T-helper 2 cell treated with Interferon-gamma antibody and Interleukin-4, amounts not matched to agents 5 μg/mL and 100 μg/mL, for 36 hours (primary cell): Measurements from ENCODE around the gene MIR17HG.

Source experiments
- DNase-seq: peaks from one replicate; pipeline ENCODE4 v3.0.0; 2021; ENCODE audit warnings: low spot score
- H3K27ac Mint-ChIP-seq: one replicate; pipeline ENCODE4 v1.8.0; 2021; ENCODE audit warnings: mild to moderate bottlenecking, mixed read lengths
- H3K27me3 Mint-ChIP-seq: one replicate; pipeline ENCODE4 v1.8.0; 2021; ENCODE audit warnings: low read depth, mixed read lengths
- H3K36me3 Mint-ChIP-seq: one replicate; pipeline ENCODE4 v1.8.0; 2021; ENCODE audit warnings: low read depth, mixed read lengths
- H3K4me1 Mint-ChIP-seq: one replicate; pipeline ENCODE4 v1.8.0; 2021; ENCODE audit warnings: low read depth, mixed read lengths
- H3K4me3 Mint-ChIP-seq: one replicate; pipeline ENCODE4 v1.8.0; 2022; ENCODE audit warnings: mild to moderate bottlenecking, moderate library complexity, mixed read lengths
- H3K9me3 Mint-ChIP-seq: one replicate; pipeline ENCODE4 v1.8.0; 2021; ENCODE audit warnings: mixed read lengths

The MIR17HG gene

GRCh38 chr13:91347202-91347995 is at the start of gene MIR17HG:
Gene MIR17HG (plus strand): TSS chr13:91347687.
- DNase-seq: peak; percentile 89
- peak within 1 kb of the TSS; percentile 96 for H3K4me3 Mint-ChIP-seq
- H3K27me3 Mint-ChIP-seq: peaks cover 4% of the 10 kb centered on the region
- H3K36me3 Mint-ChIP-seq: peaks cover 33% of the 10 kb centered on the region
- peak within 1 kb of the TSS; percentile 94 for H3K27ac Mint-ChIP-seq
- peaks cover 42% of the 10 kb centered on the region for H3K4me1 Mint-ChIP-seq
- no peaks in the 10 kb centered on the region for H3K9me3 Mint-ChIP-seq

GRCh38 chr13:91298060-91298459 is 49.4 kb upstream of the MIR17HG start:
- Mint-ChIP-seq H3K9me3 (no peaks in the 10 kb centered on the region), H3K27ac (no peak overlapping the region), H3K4me3 (no peak overlapping the region), H3K36me3 (no peaks in the 10 kb centered on the region), H3K27me3 (peaks cover 6% of the 10 kb centered on the region), H3K4me1 (no peaks in the 10 kb centered on the region)
- no peak for DNase-seq

- no peak for DNase-seq
- Mint-ChIP-seq H3K4me1 (no peaks in the 10 kb centered on the region), H3K36me3 (no peaks in the 10 kb centered on the region), H3K4me3 (no peak overlapping the region), H3K9me3 (no peaks in the 10 kb centered on the region), H3K27ac (no peak overlapping the region), H3K27me3 (peaks cover 4% of the 10 kb centered on the region)
Measured at GRCh38 chr13:91302111-91302510, 45.4 kb upstream of the MIR17HG start.

- peaks cover 4% of the 10 kb centered on the region for H3K27me3 Mint-ChIP-seq
- no peak overlapping the region for H3K4me3 Mint-ChIP-seq
Measured at GRCh38 chr13:91303031-91303430, 44.5 kb upstream of the MIR17HG start.

GRCh38 chr13:91304741-91305140 is 42.7 kb upstream of the MIR17HG start:
- Mint-ChIP-seq H3K9me3 (no peaks in the 10 kb centered on the region), H3K4me3 (no peak overlapping the region), H3K27me3 (peaks cover 5% of the 10 kb centered on the region), H3K4me1 (no peaks in the 10 kb centered on the region), H3K36me3 (no peaks in the 10 kb centered on the region), H3K27ac (no peak overlapping the region)
- no peak for DNase-seq

More at GRCh38 chr13:91303031-91303430, 44.5 kb upstream of the MIR17HG start:
- Mint-ChIP-seq H3K36me3 (no peaks in the 10 kb centered on the region), H3K27ac (no peak overlapping the region), H3K9me3 (no peaks in the 10 kb centered on the region), H3K4me1 (no peaks in the 10 kb centered on the region)
- DNase-seq: no peak

- Mint-ChIP-seq H3K4me3 (no peak overlapping the region), H3K9me3 (no peaks in the 10 kb centered on the region), H3K27ac (no peak overlapping the region)
Measured at GRCh38 chr13:91305652-91306051, 41.8 kb upstream of the MIR17HG start.

GRCh38 chr13:91307887-91308286 is 39.6 kb upstream of the MIR17HG start:
- H3K9me3 Mint-ChIP-seq: no peaks in the 10 kb centered on the region
- H3K27me3 Mint-ChIP-seq: peaks cover 2% of the 10 kb centered on the region
- no peaks in the 10 kb centered on the region for H3K36me3 Mint-ChIP-seq
- no peak overlapping the region for H3K4me3 Mint-ChIP-seq
- DNase-seq: no peak
- H3K4me1 Mint-ChIP-seq: peaks cover 2% of the 10 kb centered on the region
- no peak overlapping the region for H3K27ac Mint-ChIP-seq

More at GRCh38 chr13:91305652-91306051, 41.8 kb upstream of the MIR17HG start:
- Mint-ChIP-seq H3K4me1 (no peaks in the 10 kb centered on the region), H3K27me3 (peaks cover 5% of the 10 kb centered on the region), H3K36me3 (no peaks in the 10 kb centered on the region)
- no peak for DNase-seq

- Mint-ChIP-seq H3K4me1 (peaks cover 6% of the 10 kb centered on the region), H3K4me3 (no peak overlapping the region), H3K27ac (no peak overlapping the region), H3K36me3 (no peaks in the 10 kb centered on the region), H3K27me3 (peaks cover 2% of the 10 kb centered on the region), H3K9me3 (no peaks in the 10 kb centered on the region)
- no peak for DNase-seq
Measured at GRCh38 chr13:91308299-91308698, 39.2 kb upstream of the MIR17HG start.

GRCh38 chr13:91311491-91311890 is 36.0 kb upstream of the MIR17HG start:
- no peaks in the 10 kb centered on the region for H3K9me3 Mint-ChIP-seq
- DNase-seq: no peak
- H3K27ac Mint-ChIP-seq: no peak overlapping the region
- peaks cover 10% of the 10 kb centered on the region for H3K4me1 Mint-ChIP-seq
- no peak overlapping the region for H3K4me3 Mint-ChIP-seq
- peaks cover 4% of the 10 kb centered on the region for H3K27me3 Mint-ChIP-seq
- H3K36me3 Mint-ChIP-seq: no peaks in the 10 kb centered on the region

GRCh38 chr13:91312324-91312723 is 35.2 kb upstream of the MIR17HG start:
- Mint-ChIP-seq H3K4me3 (no peak overlapping the region), H3K9me3 (no peaks in the 10 kb centered on the region), H3K36me3 (no peaks in the 10 kb centered on the region), H3K27ac (no peak overlapping the region), H3K27me3 (peaks cover 12% of the 10 kb centered on the region), H3K4me1 (peaks cover 10% of the 10 kb centered on the region)
- no peak for DNase-seq

- Mint-ChIP-seq H3K4me3 (no peak overlapping the region), H3K4me1 (peaks cover 10% of the 10 kb centered on the region), H3K36me3 (no peaks in the 10 kb centered on the region), H3K27ac (no peak overlapping the region), H3K27me3 (peaks cover 15% of the 10 kb centered on the region), H3K9me3 (no peaks in the 10 kb centered on the region)
- DNase-seq: peak; percentile 10
Measured at GRCh38 chr13:91313103-91313502, 34.4 kb upstream of the MIR17HG start.

- peaks cover 10% of the 10 kb centered on the region for H3K4me1 Mint-ChIP-seq
- no peaks in the 10 kb centered on the region for H3K36me3 Mint-ChIP-seq
- H3K9me3 Mint-ChIP-seq: no peaks in the 10 kb centered on the region
- no peak for DNase-seq
- peaks cover 15% of the 10 kb centered on the region for H3K27me3 Mint-ChIP-seq
- H3K27ac Mint-ChIP-seq: no peak overlapping the region
- H3K4me3 Mint-ChIP-seq: no peak overlapping the region
Measured at GRCh38 chr13:91313581-91313980, 33.9 kb upstream of the MIR17HG start.

GRCh38 chr13:91314888-91315287 is 32.6 kb upstream of the MIR17HG start:
- Mint-ChIP-seq H3K4me3 (no peak overlapping the region), H3K4me1 (peaks cover 10% of the 10 kb centered on the region), H3K9me3 (no peaks in the 10 kb centered on the region), H3K36me3 (no peaks in the 10 kb centered on the region), H3K27ac (no peak overlapping the region), H3K27me3 (peaks cover 12% of the 10 kb centered on the region)
- DNase-seq: no peak

GRCh38 chr13:91318886-91319285 is 28.6 kb upstream of the MIR17HG start:
- peaks cover 18% of the 10 kb centered on the region for H3K27me3 Mint-ChIP-seq

GRCh38 chr13:91319996-91320395 is 27.5 kb upstream of the MIR17HG start:
- Mint-ChIP-seq H3K27ac (no peak overlapping the region), H3K36me3 (no peaks in the 10 kb centered on the region), H3K4me3 (no peak overlapping the region)

More at GRCh38 chr13:91318886-91319285, 28.6 kb upstream of the MIR17HG start:
- Mint-ChIP-seq H3K27ac (no peak overlapping the region), H3K36me3 (no peaks in the 10 kb centered on the region), H3K4me1 (peaks cover 7% of the 10 kb centered on the region), H3K4me3 (no peak overlapping the region), H3K9me3 (no peaks in the 10 kb centered on the region)
- DNase-seq: no peak

More at GRCh38 chr13:91319996-91320395, 27.5 kb upstream of the MIR17HG start:
- Mint-ChIP-seq H3K4me1 (peaks cover 7% of the 10 kb centered on the region), H3K9me3 (no peaks in the 10 kb centered on the region), H3K27me3 (peaks cover 19% of the 10 kb centered on the region)
- no peak for DNase-seq
